ENCODE measurements around the gene MT1X. TPM values are rescaled to one million over a fixed set of nuclear protein-coding genes. Genes with fewer than 3 reads are reported as not detected.
A peak's percentile ranks its signal among the peaks of the same experiment; 100 is the strongest.

The MT1X gene
- 30.0 and 74.3 TPM in 2 replicates for total RNA-seq (2021)
- percentile 72 among the genes with signal in this experiment for Bru-seq, nascent RNA
- percentile 48 among the genes with signal in this experiment for BruChase-seq, experiment 1, labeled RNA remaining after a 2-hour chase
- BruChase-seq, experiment 2, labeled RNA remaining after a 6-hour chase: percentile 74 among the genes with signal in this experiment
- long read RNA-seq, transcript MT1X-201 (3 exons, 450 nt): major isoform, 24 of 26 reads
- long read RNA-seq, partial matches to known transcripts: 0 of 26 reads
- long read RNA-seq, other reads (novel, unspliced or antisense): 1 of 26 reads

DNA sequence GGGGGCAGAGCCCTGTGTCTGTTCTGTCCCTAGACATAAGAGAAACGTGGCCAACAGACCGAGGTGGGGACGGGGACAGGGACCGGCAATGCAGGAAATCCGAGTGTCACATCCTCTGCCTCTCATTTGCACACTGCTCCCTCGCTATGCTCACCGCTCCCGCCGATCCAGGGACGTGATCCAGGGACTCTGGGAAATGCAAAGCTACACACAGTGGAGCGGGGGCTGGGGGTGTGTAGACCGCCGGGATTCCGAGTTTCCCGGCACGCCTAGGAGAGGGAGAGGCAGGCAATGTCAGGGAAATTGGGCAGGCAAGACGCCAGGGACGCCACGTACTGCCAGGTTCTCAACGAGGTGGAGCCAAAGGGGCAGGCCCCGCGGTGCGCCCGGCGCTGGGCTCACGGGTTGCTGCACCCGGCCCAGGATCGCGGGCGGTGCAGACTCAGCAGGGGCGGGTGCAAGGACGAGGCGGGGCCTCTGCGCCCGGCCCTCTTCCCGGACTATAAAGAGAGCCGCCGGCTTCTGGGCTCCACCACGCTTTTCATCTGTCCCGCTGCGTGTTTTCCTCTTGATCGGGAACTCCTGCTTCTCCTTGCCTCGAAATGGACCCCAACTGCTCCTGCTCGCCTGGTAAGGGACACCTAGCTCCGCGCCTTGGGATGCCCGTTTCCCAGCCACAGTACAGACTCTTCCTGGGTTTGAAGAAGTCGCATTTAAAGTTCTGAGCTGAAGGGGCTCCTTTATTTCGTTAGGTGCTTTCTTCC, at the start of gene MT1X:
TSS of gene MT1X (plus strand) at position 532 of the 764 bp plus-strand sequence. CDS start at position 603, 71 bp downstream.
- peak; percentile 93 for DNase-seq (ENCODE audit: low spot score)
- Histone ChIP-seq H3K36me3 (ENCODE audit: insufficient read depth, low read length, poor library complexity, severe bottlenecking) (no peaks in the 10 kb centered on the region), H3K4me1 (ENCODE audit: insufficient read depth, low read length, poor library complexity, severe bottlenecking) (no peaks in the 10 kb centered on the region), H3K27me3 (replicated peaks; ENCODE audit: insufficient read depth, low read depth, low read length, poor library complexity) (no peaks in the 10 kb centered on the region), H3K4me3 (ENCODE audit: low read depth, low read length, poor library complexity, severe bottlenecking) (peak within 1 kb of the TSS; percentile 51), H3K27ac (ENCODE audit: low read depth, low read length, poor library complexity, severe bottlenecking) (peak within 1 kb of the TSS; percentile 35), H3K9me3 (ENCODE audit: low read depth, low read length, poor library complexity, severe bottlenecking) (no peaks in the 10 kb centered on the region)
- BruUV-seq (replicated peaks): no TSS peak
- ChIA-PET CTCF (no interaction called here), POLR2A (ENCODE audit: low non-redundant PET) (no interaction called here)
- intact Hi-C loops (cut with micrococcal nuclease; ENCODE audit: unreplicated experiment): loop anchor here (5.0 kb wide), 1 partner anchor 75 kb away; the partner anchor contains the start of gene MT2A
- TF ChIP-seq CTCF (conservative IDR thresholded peaks at IDR 0.05; ENCODE audit: low read depth, low read length) (no peak), EZH2 (IDR thresholded peaks at IDR 0.05; ENCODE audit: borderline replicate concordance, low read depth, low read length, poor library complexity, severe bottlenecking) (no peak)

DNA sequence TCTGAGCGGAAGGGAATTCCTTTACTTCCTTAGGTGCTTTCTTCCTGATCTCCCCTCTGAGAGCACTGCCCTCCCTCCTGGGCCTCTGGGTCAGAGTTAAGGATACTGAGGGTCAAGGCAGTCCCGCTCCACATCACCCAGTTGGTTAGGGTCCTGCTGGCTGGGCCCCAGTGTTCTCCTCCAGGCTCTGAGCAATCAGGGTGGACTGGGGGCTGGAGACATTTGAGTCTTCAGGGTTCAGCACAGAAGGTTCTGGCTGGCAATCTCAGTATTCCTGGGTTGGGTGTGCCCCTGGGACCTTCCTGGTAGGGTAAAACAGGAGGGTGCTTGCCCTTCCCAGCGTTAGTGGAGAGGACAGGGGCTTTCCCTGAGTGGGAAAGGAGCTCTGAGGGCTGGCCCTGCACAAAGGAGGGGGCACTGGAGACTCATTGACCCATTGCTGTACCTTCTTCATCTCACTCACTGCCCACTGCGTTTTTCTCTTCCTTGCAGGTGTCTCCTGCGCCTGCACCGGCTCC, 49.4 kb upstream of the MT1X start:
- intact Hi-C loops (cut with micrococcal nuclease; ENCODE audit: unreplicated experiment): no loop called here
- POLR2A ChIA-PET (ENCODE audit: low non-redundant PET): no interaction called here
- peak overlapping the region; percentile 23 for H3K4me3 ChIP-seq (ENCODE audit: low read depth, low read length, poor library complexity, severe bottlenecking)
- no peak for DNase-seq (ENCODE audit: low spot score)
- no peak overlapping the region for H3K27ac ChIP-seq (ENCODE audit: low read depth, low read length, poor library complexity, severe bottlenecking)
- no TSS peak for BruUV-seq (replicated peaks)
- CTCF ChIA-PET: no interaction called here
- H3K36me3 ChIP-seq (ENCODE audit: insufficient read depth, low read length, poor library complexity, severe bottlenecking): no peaks in the 10 kb centered on the region
- no peaks in the 10 kb centered on the region for H3K9me3 ChIP-seq (ENCODE audit: low read depth, low read length, poor library complexity, severe bottlenecking)
- peaks cover 59% of the 10 kb centered on the region for H3K27me3 ChIP-seq (replicated peaks; ENCODE audit: insufficient read depth, low read depth, low read length, poor library complexity)
- no peak for TF ChIP-seq CTCF (conservative IDR thresholded peaks at IDR 0.05; ENCODE audit: low read depth, low read length)
- no peak for TF ChIP-seq EZH2 (IDR thresholded peaks at IDR 0.05; ENCODE audit: borderline replicate concordance, low read depth, low read length, poor library complexity, severe bottlenecking)
- no peaks in the 10 kb centered on the region for H3K4me1 ChIP-seq (ENCODE audit: insufficient read depth, low read length, poor library complexity, severe bottlenecking)

DNA sequence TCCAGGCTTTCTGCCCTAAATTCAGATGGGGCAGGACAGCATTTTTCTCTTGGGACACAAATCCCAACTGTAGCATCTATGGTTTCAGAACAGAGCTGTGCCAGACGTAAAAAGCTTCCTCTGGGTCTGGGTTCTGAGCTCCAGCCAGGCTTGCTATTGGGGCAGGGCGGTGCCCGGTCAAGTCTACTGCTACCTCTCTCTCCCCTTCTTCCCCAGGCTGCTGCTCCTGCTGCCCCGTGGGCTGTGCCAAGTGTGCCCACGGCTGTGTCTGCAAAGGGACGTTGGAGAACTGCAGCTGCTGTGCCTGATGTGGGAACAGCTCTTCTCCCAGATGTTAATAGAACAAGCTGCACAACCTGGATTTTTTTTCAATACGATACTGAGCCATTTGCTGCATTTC, 48.7 kb upstream of the MT1X start:
- Histone ChIP-seq H3K4me3 (ENCODE audit: low read depth, low read length, poor library complexity, severe bottlenecking) (no peak overlapping the region), H3K36me3 (ENCODE audit: insufficient read depth, low read length, poor library complexity, severe bottlenecking) (no peaks in the 10 kb centered on the region), H3K4me1 (ENCODE audit: insufficient read depth, low read length, poor library complexity, severe bottlenecking) (no peaks in the 10 kb centered on the region), H3K27ac (ENCODE audit: low read depth, low read length, poor library complexity, severe bottlenecking) (no peak overlapping the region), H3K9me3 (ENCODE audit: low read depth, low read length, poor library complexity, severe bottlenecking) (no peaks in the 10 kb centered on the region), H3K27me3 (replicated peaks; ENCODE audit: insufficient read depth, low read depth, low read length, poor library complexity) (peaks cover 66% of the 10 kb centered on the region)
- BruUV-seq (replicated peaks): no TSS peak
- TF ChIP-seq EZH2 (IDR thresholded peaks at IDR 0.05; ENCODE audit: borderline replicate concordance, low read depth, low read length, poor library complexity, severe bottlenecking) (no peak), CTCF (conservative IDR thresholded peaks at IDR 0.05; ENCODE audit: low read depth, low read length) (no peak)
- ChIA-PET CTCF (interaction anchor here (0.7 kb wide), 1 partner anchor 137 kb away, joined by 3 read pairs; no protein-coding TSS in a partner anchor), POLR2A (ENCODE audit: low non-redundant PET) (no interaction called here)
- no peak for DNase-seq (ENCODE audit: low spot score)
- intact Hi-C loops (cut with micrococcal nuclease; ENCODE audit: unreplicated experiment): no loop called here
